ENCODE results near the gene MAS1. TPM values are rescaled to one million over a fixed set of nuclear protein-coding genes. Genes with fewer than 3 reads are reported as not detected.

MAS1 gene
- total RNA-seq, 6 donors from 2014 or later: 0.03 TPM; not detected in 5

GRCh38 chr6:159853754-159854153 lies 37.0 kb upstream of the MAS1 start:
- no peak overlapping the region for H3K4me3 ChIP-seq
- no peaks in the 10 kb centered on the region for H3K36me3 ChIP-seq
- peaks cover 0 to under 1% (median under 1%) of the 10 kb centered on the region in 4 donors for H3K9me3 ChIP-seq
- no peak overlapping the region for H3K27ac ChIP-seq
- no peak for TF ChIP-seq CTCF (IDR thresholded peaks at IDR 0.05)
- no peak for TF ChIP-seq POLR2A (IDR thresholded peaks at IDR 0.05)
- no peak for TF ChIP-seq EP300 (IDR thresholded peaks at IDR 0.05)
- no peak for TF ChIP-seq POLR2AphosphoS5 (IDR thresholded peaks at IDR 0.05)
- DNase-seq (no peak), ATAC-seq (ENCODE audit: low FRiP score in 2 of 2) (no peak)
- H3K27me3 ChIP-seq: no peaks in the 10 kb centered on the region
- no peaks in the 10 kb centered on the region for H3K4me1 ChIP-seq

GRCh38 chr6:159854959-159855358 lies 35.8 kb upstream of the MAS1 start:
- H3K4me3 ChIP-seq: no peak overlapping the region
- no peaks in the 10 kb centered on the region for H3K27me3 ChIP-seq
- DNase-seq: no peak
- TF ChIP-seq POLR2AphosphoS5 (IDR thresholded peaks at IDR 0.05) (no peak), EP300 (IDR thresholded peaks at IDR 0.05) (no peak), CTCF (IDR thresholded peaks at IDR 0.05) (no peak), POLR2A (IDR thresholded peaks at IDR 0.05) (no peak)
- no peaks in the 10 kb centered on the region for H3K36me3 ChIP-seq
- WGBS, 2 donors: 76 to 86% methylated on average over 3 of the region's 3 CpGs
- H3K4me1 ChIP-seq: no peaks in the 10 kb centered on the region
- ATAC-seq (ENCODE audit: low FRiP score in 2 of 2): no peak
- H3K9me3 ChIP-seq: no peaks in the 10 kb centered on the region
- H3K27ac ChIP-seq: no peak overlapping the region

GRCh38 chr6:159858259-159858658 lies 32.5 kb upstream of the MAS1 start:
- Histone ChIP-seq H3K9me3 (no peaks in the 10 kb centered on the region), H3K27ac (no peak overlapping the region), H3K4me3 (no peak overlapping the region), H3K27me3 (no peaks in the 10 kb centered on the region), H3K36me3 (no peaks in the 10 kb centered on the region), H3K4me1 (no peaks in the 10 kb centered on the region)
- DNase-seq (peak in 1 of 2 donors; percentile 37), ATAC-seq (ENCODE audit: low FRiP score in 2 of 2) (no peak)
- 92 to 100% methylated on average over 1 of the region's 1 CpG for WGBS, 2 donors
- TF ChIP-seq POLR2AphosphoS5 (IDR thresholded peaks at IDR 0.05): no peak

- no peaks in the 10 kb centered on the region for H3K36me3 ChIP-seq
- TF ChIP-seq POLR2A (IDR thresholded peaks at IDR 0.05) (no peak), POLR2AphosphoS5 (IDR thresholded peaks at IDR 0.05) (no peak), EP300 (IDR thresholded peaks at IDR 0.05) (no peak), CTCF (IDR thresholded peaks at IDR 0.05) (no peak)
- WGBS, 2 donors: 98 to 100% methylated on average over 1 of the region's 1 CpG
- no peak overlapping the region for H3K27ac ChIP-seq
- ATAC-seq (ENCODE audit: low FRiP score in 2 of 2): no peak
- no peak overlapping the region for H3K4me3 ChIP-seq
- no peak for DNase-seq
- no peaks in the 10 kb centered on the region for H3K4me1 ChIP-seq
- no peaks in the 10 kb centered on the region for H3K27me3 ChIP-seq
- no peaks in the 10 kb centered on the region for H3K9me3 ChIP-seq
These were observed 30.3 kb upstream of the MAS1 start for GRCh38 chr6:159860482-159860881.

GRCh38 chr6:159862103-159862502 lies 28.7 kb upstream of the MAS1 start:
- Histone ChIP-seq H3K27ac (no peak overlapping the region), H3K27me3 (no peaks in the 10 kb centered on the region), H3K4me1 (no peaks in the 10 kb centered on the region), H3K9me3 (no peaks in the 10 kb centered on the region), H3K36me3 (no peaks in the 10 kb centered on the region), H3K4me3 (no peak overlapping the region)
- DNase-seq: no peak
- no peak for ATAC-seq (ENCODE audit: low FRiP score in 2 of 2)
- TF ChIP-seq CTCF (IDR thresholded peaks at IDR 0.05): no peak
- no peak for TF ChIP-seq EP300 (IDR thresholded peaks at IDR 0.05)
- no peak for TF ChIP-seq POLR2AphosphoS5 (IDR thresholded peaks at IDR 0.05)
- no peak for TF ChIP-seq POLR2A (IDR thresholded peaks at IDR 0.05)
- 69 to 76% methylated on average over 5 of the region's 5 CpGs for WGBS, 2 donors
